OCI-LY1 (cell line): Measurements from ENCODE around the gene OR52N4.

Experiments
- H2AFZ ChIP-seq: fragments of 200-600 bp; sonication (generic), shearing (Covaris generic); 2 replicates; pipeline ENCODE4 v1.6.0; 2014; ENCODE audit warnings: antibody characterized with exemption, mild to moderate bottlenecking, low read length
- H3F3A ChIP-seq: fragments of 200-600 bp; sonication (generic), shearing (Covaris generic); 2 replicates; pipeline ENCODE4 v1.6.0; 2014; ENCODE audit warnings: mild to moderate bottlenecking, antibody characterized with exemption, low read length, moderate library complexity; ENCODE audit not compliant: insufficient read depth
- H3K27ac ChIP-seq: fragments of 200-600 bp; sonication (generic); 2 replicates; pipeline ENCODE4 v1.5.1; 2014; ENCODE audit warnings: low read length, mixed run types, mild to moderate bottlenecking, low read depth; ENCODE audit not compliant: poor library complexity, severe bottlenecking
- H3K27me3 ChIP-seq: fragments of 200-600 bp; sonication (generic); 2 replicates; pipeline ENCODE4 v1.6.0; 2014; ENCODE audit warnings: antibody characterized with exemption, mild to moderate bottlenecking, low read length, moderate library complexity; ENCODE audit not compliant: insufficient read depth
- H3K36me3 ChIP-seq: fragments of 200-600 bp; sonication (generic); 2 replicates; pipeline ENCODE4 v1.6.1; 2014; ENCODE audit warnings: mild to moderate bottlenecking, antibody characterized with exemption, low read length, moderate library complexity, mixed read lengths; ENCODE audit not compliant: insufficient read depth
- H3K4me1 ChIP-seq: fragments of 200-600 bp; sonication (generic); 2 replicates; pipeline ENCODE4 v1.5.1; 2014; ENCODE audit warnings: mild to moderate bottlenecking, low read length, moderate library complexity; ENCODE audit not compliant: insufficient read depth, severe bottlenecking
- H3K4me2 ChIP-seq: fragments of 200-600 bp; sonication (generic), shearing (Covaris generic); 2 replicates; pipeline ENCODE4 v1.6.1; 2014; ENCODE audit warnings: low read length
- H3K4me3 ChIP-seq: fragments of 200-600 bp; sonication (generic); 2 replicates; pipeline ENCODE4 v1.5.1; 2014; ENCODE audit warnings: low read length, low read depth, mild to moderate bottlenecking, mixed read lengths; ENCODE audit not compliant: poor library complexity, severe bottlenecking
- H3K79me2 ChIP-seq: fragments of 200-600 bp; shearing (Covaris generic); 2 replicates; pipeline ENCODE4 v1.6.1; 2016; ENCODE audit warnings: mixed run types, low read length, mixed read lengths; ENCODE audit not compliant: insufficient read depth
- H3K9ac ChIP-seq: fragments of 200-600 bp; sonication (generic), shearing (Covaris generic); 2 replicates; pipeline ENCODE4 v1.6.1; 2014; ENCODE audit warnings: mild to moderate bottlenecking, low read length, mixed read lengths
- H3K9me2 ChIP-seq: fragments of 200-600 bp; sonication (generic), shearing (Covaris generic); 2 replicates; pipeline ENCODE4 v1.6.1; 2014; ENCODE audit warnings: low read depth, mild to moderate bottlenecking, low read length, mixed read lengths
- H3K9me3 ChIP-seq: fragments of 200-600 bp; shearing (Covaris generic); 2 replicates; pipeline ENCODE4 v1.6.1; 2014; ENCODE audit warnings: low read length, mixed read lengths
- H4K20me1 ChIP-seq: fragments of 200-600 bp; sonication (generic), shearing (Covaris generic); 2 replicates; pipeline ENCODE4 v1.6.0; 2016; ENCODE audit warnings: mild to moderate bottlenecking, low read length; ENCODE audit not compliant: insufficient read depth
- CTCF ChIP-seq: fragments of 200-600 bp; sonication (generic), shearing (Covaris generic); IDR thresholded peaks from 2 replicates; pipeline ENCODE4 v1.5.1; 2017; ENCODE audit warnings: mild to moderate bottlenecking, antibody characterized with exemption, low read length, moderate library complexity, mixed read lengths
- EZH2 ChIP-seq: fragments of 200-600 bp; sonication (generic), shearing (Covaris generic); IDR thresholded peaks from 2 replicates; pipeline ENCODE4 v1.8.0; 2017; ENCODE audit warnings: borderline replicate concordance, mixed run types, mild to moderate bottlenecking, antibody characterized with exemption, low read length, moderate library complexity, mixed read lengths

OR52N4 gene

GRCh38 chr11:5726351-5726750 lies 27.7 kb upstream of the OR52N4 start:
- Histone ChIP-seq H3K9me3 (no peaks in the 10 kb centered on the region), H3K9me2 (no peaks in the 10 kb centered on the region), H4K20me1 (no peaks in the 10 kb centered on the region), H3K27ac (no peak overlapping the region), H3K27me3 (no peaks in the 10 kb centered on the region), H3K4me1 (no peaks in the 10 kb centered on the region), H3K4me3 (no peak overlapping the region), H3K36me3 (no peaks in the 10 kb centered on the region), H3K9ac (no peak overlapping the region), H2AFZ (no peak overlapping the region), H3K4me2 (no peak overlapping the region), H3F3A (no peaks in the 10 kb centered on the region), H3K79me2 (no peaks in the 10 kb centered on the region)
- TF ChIP-seq EZH2 (no peak), CTCF (no peak)

GRCh38 chr11:5727691-5728090 lies 26.4 kb upstream of the OR52N4 start:
- no peaks in the 10 kb centered on the region for H4K20me1 ChIP-seq
- no peak for TF ChIP-seq EZH2
- TF ChIP-seq CTCF: no peak
- no peaks in the 10 kb centered on the region for H3K36me3 ChIP-seq
- H3K4me3 ChIP-seq: no peak overlapping the region
- no peak overlapping the region for H3K9ac ChIP-seq
- no peaks in the 10 kb centered on the region for H3K9me2 ChIP-seq
- H3K27ac ChIP-seq: no peak overlapping the region
- H2AFZ ChIP-seq: no peak overlapping the region
- H3K27me3 ChIP-seq: no peaks in the 10 kb centered on the region
- no peaks in the 10 kb centered on the region for H3F3A ChIP-seq
- no peaks in the 10 kb centered on the region for H3K9me3 ChIP-seq
- no peaks in the 10 kb centered on the region for H3K4me1 ChIP-seq
- H3K79me2 ChIP-seq: no peaks in the 10 kb centered on the region
- H3K4me2 ChIP-seq: no peak overlapping the region

GRCh38 chr11:5736396-5736795 lies 17.6 kb upstream of the OR52N4 start, which contains the start of gene OR56B1:
TSS of gene OR56B1 (plus strand) at chr11:5736448. CDS start at chr11:5736517, 69 bp downstream.
- Histone ChIP-seq H3K4me1 (no peaks in the 10 kb centered on the region), H4K20me1 (no peaks in the 10 kb centered on the region), H3F3A (no peaks in the 10 kb centered on the region), H3K27me3 (no peaks in the 10 kb centered on the region), H3K9me3 (no peaks in the 10 kb centered on the region), H2AFZ (no peak within 1 kb of the TSS), H3K27ac (no peak within 1 kb of the TSS), H3K9ac (no peak within 1 kb of the TSS), H3K4me2 (no peak within 1 kb of the TSS), H3K4me3 (no peak within 1 kb of the TSS), H3K79me2 (no peaks in the 10 kb centered on the region), H3K36me3 (no peaks in the 10 kb centered on the region), H3K9me2 (no peaks in the 10 kb centered on the region)
- TF ChIP-seq EZH2: no peak
- no peak for TF ChIP-seq CTCF
